Umbilical cord (tissue), 2 donors: ENCODE results near the gene RETN. TPM values are rescaled to one million over a fixed set of nuclear protein-coding genes. Genes with fewer than 3 reads are reported as not detected.
"Not testable (repeated sequence)": the region's sequence is repeated elsewhere in the genome, so short reads cannot be mapped to it uniquely, and the experiment has no call there.

Experiments used
- DNase-seq: peaks from one replicate; pipeline ENCODE4 v3.0.0-alpha.2; 2015; ENCODE audit warnings: low spot score
- total RNA-seq: library from RNA; depleted of rRNA; stranded (reverse); fragments of >200 nt; gene quantifications from one replicate; pipeline ENCODE4 v1.2.3, GENCODE V29; 2014; ENCODE audit warnings: low replicate concordance; ENCODE audit not compliant: insufficient read depth

Gene RETN
- total RNA-seq, 1 donor from 2014 or later: not detected

DNA sequence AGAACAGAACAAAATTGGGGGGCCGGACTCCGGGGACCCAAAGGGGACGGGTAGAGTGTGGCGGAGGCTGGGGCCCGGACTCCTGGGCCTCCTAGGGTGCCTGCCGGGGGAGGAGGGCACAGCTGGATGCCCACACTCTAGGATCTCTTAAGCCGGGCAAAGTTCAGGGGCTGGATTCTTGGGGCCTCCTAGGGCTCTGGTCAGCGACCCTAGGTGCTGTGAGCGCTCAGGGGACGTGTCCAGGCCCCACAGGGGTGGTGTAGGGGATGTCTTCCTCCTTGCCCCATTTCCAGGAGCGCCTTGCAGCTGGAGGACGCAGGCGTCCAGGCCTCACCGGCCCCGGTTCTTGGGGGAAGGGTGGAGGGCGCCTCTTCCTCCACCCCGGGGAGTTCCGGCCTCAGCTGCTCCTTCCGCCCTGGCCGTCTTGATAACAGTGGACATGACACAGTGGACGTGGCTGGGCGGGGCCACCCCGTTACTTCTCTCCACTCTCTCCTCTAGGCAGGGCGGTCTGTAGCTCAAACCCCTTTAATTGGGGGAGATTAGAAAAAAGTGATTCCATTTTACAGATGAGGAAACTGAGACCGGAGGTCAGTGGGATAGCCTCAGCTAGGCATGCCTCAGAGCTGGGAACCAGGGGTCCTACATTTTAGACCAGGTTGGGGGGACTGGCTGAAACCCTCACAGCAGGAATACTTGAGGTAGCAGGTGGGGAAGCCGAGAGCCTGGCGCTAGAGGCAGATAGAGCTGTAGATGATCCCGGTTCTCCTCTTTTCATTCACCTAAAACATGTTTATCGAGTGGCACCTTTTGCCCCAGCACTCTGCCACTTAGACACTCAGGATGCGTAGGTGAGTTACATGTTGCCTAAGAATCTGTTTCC, 31.2 kb upstream of the RETN start:
- DNase-seq: no peak

DNA sequence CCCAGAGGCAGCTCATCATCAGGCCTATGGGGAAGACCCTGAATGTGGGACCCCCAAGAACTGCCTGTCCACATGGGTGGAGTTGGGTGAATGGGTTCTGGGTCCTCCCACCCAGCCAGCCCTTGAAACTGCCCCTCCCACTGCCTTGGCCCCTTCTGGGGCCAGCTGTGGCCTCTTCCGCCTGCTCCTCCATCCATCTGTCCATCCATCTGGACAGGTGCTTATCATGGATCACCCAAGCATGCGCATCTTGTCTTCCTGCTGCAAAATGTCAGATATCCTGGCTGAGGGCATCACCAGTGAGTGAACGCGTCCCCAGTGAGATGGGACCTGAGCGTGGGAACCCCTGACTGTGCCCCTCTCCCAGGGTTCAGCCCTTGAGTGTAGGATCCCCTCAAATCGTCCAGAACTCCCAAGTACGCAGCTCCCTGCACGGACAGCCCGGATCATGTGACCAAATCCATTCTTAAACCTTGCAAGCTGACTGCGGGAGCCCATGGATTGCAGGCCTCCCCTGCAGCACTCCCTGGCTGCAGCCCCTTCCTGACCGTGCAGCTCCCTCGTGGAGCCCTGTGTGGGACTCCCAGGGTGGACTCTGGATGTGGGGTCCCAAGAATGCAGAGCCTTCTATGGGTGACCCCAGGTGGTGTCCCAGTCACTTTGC, 29.9 kb upstream of the RETN start:
- no peak for DNase-seq

GRCh38 chr19:7639863-7640348, 28.9 kb upstream of the RETN start:
- no peak for DNase-seq

DNA sequence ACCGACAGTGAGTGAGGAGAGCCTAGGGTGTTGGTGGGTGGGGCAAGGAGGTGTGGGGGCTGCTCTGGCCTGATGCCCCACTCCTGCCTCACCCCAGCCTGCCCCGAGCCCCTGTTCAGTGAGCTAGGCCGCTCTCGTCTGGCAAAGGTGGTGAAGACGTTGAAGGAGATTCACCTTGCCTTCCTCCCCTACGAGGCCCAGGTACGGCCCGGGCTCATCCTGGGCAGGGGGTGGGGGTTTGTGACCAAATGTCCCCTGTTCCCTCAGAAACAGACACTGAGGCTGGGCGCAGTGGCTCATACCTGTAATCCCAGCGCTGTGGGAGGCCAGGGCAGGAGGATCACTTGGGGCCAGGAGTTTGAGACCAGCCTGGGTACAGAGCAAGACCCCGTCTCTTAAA, 28.0 kb upstream of the RETN start:
- DNase-seq: no peak

DNA sequence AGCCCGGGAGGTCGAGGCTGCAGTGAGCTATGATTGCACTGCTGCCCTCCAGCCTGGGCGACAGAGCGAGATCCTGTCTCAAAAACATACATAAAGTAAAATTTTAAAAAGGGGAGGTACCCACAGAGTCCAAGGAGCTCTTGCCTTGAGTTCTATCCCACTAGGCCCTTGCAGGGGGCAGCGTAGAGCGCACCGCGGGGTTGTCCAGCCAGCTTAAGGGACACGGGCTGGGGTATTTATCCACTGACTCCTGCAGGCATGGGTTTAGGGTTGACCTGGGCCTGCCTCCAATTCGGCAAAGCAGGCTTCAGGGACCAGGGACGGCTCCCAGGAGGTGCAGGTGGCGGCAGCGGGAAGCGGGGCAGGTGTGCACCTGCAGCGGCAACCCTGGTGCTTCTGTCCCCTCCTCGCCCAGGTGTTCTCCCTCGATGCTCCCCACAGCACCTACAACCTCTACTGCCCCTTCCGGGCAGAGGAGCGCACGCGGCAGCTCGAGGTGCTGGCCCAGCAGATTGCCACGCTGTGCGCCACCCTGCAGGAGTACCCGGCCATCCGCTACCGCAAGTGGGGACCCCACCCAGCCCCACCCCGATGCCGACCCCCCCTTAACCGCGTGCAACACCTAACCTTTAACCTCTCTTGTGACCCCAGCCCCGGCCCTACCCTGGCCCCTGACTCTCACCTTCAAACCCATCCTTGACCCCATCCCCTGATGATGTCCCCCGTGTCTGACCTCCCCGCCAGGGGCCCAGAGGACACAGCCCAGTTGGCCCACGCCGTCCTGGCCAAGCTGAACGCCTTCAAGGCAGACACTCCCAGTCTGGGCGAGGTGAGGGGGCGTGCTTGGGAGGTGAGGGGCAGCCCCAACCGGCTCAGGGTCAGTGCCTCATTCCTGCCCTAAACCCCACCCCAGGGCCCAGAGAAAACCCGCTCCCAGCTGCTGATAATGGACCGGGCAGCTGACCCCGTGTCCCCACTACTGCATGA, 27.3 kb upstream of the RETN start:
- no peak for DNase-seq

DNA sequence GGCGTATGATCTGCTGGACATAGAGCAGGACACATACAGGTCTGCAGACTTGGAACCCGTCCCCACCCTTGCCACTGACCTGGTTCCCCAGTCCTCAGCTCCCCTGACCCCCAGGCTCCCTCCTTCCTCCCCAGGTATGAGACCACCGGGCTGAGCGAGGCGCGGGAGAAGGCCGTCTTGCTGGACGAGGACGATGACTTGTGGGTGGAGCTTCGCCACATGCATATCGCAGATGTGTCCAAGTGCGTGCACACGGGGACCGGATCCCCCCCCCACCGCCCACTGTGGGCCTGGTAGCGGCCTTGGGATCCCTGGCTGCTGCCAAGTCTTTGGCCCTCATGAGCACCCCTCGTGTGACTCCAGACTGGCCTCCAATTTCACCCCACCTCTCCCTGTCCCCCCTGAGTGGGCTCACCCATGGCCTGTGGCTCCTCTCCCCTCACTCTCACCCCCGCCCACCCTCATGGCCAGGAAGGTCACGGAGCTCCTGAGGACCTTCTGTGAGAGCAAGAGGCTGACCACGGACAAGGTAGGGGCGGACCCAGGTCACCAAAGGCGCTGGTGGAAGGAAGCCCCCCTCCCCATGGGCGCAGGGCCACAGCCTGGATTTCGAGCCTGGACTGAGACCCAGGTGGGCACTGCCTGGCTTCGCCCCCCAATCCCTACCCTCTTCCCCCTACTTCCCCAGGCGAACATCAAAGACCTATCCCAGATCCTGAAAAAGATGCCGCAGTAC, 26.4 kb upstream of the RETN start:
- DNase-seq: no peak

GRCh38 chr19:7643031-7643415, 25.8 kb upstream of the RETN start:
- DNase-seq: no peak

DNA sequence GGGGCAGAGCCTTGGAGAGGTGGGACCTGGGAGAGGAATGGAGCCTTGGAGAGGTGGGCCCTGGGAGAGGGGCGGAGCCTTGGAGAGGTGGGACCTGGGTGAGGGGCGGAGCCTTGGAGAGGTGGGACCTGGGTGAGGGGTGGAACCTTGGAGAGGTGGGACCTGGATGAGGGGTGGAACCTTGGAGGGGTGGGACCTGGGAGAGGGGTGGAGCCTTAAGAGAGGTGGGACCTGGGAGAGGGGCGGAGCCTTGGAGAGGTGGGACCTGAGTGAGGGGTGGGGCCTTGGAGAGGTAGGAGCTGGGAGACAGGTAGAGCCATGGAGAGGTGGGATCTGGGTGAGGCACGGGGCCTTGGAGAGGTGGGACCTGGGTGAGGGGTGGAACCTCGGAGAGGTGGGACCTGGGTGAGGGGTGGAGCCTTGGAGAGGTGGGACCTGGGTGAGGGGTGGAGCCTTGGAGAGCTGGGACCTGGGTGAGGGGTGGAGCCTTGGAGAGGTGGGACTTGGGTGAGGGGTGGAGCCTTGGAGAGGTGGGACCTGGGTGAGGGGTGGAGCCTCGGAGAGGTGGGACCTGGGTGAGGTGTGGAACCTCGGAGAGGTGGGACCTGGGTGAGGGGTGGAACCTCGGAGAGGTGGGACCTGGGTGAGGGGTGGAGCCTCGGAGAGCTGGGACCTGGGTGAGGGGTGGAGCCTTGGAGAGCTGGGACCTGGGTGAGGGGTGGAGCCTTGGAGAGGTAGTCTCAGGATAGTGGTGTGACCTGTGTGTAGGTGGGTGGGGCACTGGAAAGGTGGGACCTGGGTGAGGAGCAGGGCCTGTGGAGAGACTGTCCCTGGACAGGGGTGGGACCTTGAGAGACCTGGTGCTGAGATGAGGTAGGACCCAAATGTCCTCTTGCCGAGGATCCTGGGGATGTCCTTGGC, 25.0 kb upstream of the RETN start:
- DNase-seq: not testable (repeated sequence)

DNA sequence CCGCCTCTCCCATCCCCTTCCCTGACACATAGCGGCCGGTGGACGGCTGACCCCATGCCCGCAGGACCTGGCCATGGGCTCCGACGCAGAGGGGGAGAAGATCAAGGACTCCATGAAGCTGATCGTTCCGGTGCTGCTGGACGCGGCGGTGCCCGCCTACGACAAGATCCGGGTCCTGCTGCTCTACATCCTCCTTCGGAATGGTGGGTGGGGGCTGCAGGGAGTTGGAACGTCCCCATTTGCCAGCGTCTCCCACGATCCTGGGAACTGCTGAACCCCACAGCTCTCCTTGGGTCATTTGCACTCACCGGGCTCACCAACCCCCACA, 24.3 kb upstream of the RETN start:
- DNase-seq: no peak

GRCh38 chr19:7645163-7645562, 23.7 kb upstream of the RETN start:
- no peak for DNase-seq

GRCh38 chr19:7645656-7646425, 23.0 kb upstream of the RETN start:
- DNase-seq: no peak

GRCh38 chr19:7646426-7646700, 22.5 kb upstream of the RETN start:
- DNase-seq: no peak

GRCh38 chr19:7647156-7647555, 21.7 kb upstream of the RETN start:
- DNase-seq: no peak

GRCh38 chr19:7648265-7649014, 20.4 kb upstream of the RETN start:
- no peak for DNase-seq

GRCh38 chr19:7650148-7650547, 18.7 kb upstream of the RETN start:
- DNase-seq: no peak

- peak; percentile 77 for DNase-seq
Observed at GRCh38 chr19:7652061-7652641, 16.7 kb upstream of the RETN start.

- no peak for DNase-seq
Observed at GRCh38 chr19:7654401-7654800, 14.4 kb upstream of the RETN start.

- no peak for DNase-seq
Observed at GRCh38 chr19:7655581-7655980, 13.3 kb upstream of the RETN start.
